T-helper 2 cell treated with Interferon-gamma antibody and Interleukin-4, amounts not matched to agents 100 ng/mL and 5 ng/mL, for 36 hours (primary cell): Measurements from ENCODE around the gene WWOX. TPM values are rescaled to one million over a fixed set of nuclear protein-coding genes. Genes with fewer than 3 reads are reported as not detected.

Experiments
- intact Hi-C: fragments of 100-400 bp; cut with micrococcal nuclease; formaldehyde crosslinking; loops from one replicate; pipeline ENCODE4 v1.15.1; 2023
- total RNA-seq: library from RNA; stranded (reverse); gene quantifications from 2 replicates; pipeline ENCODE4 v1.2.3, GENCODE V29; 2022

The WWOX gene
- total RNA-seq, 1 donor from 2014 or later: 26.3 TPM

- intact Hi-C loops: no loop called here
These were observed 683.1 kb downstream of the WWOX start for GRCh38 chr16:78782572-78782971.

DNA sequence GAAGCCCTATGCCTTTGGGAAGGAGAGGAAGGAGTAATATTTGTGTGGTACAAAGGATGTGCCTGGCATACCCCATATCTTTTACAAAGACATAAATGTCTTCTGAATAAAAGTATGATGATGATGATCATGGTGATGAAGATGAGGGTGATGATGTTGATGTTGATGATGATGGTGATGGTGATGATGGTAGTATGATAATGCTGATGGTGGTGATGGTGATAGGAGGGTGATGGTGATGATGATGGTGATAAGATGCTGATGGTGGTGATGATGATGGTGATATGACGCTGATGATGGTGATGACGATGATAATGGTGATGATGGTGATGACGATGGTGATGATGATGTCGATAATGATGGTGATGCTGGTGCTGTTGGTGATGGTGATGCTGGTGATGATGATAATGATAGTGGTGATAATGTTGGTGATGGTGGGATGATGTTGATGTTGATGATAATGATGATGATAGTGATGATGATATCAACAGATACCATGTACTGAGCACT is 684.2 kb downstream of the WWOX start:
- intact Hi-C loops: no loop called here

- intact Hi-C loops: no loop called here
These were observed 685.3 kb downstream of the WWOX start for GRCh38 chr16:78784771-78785170.

DNA sequence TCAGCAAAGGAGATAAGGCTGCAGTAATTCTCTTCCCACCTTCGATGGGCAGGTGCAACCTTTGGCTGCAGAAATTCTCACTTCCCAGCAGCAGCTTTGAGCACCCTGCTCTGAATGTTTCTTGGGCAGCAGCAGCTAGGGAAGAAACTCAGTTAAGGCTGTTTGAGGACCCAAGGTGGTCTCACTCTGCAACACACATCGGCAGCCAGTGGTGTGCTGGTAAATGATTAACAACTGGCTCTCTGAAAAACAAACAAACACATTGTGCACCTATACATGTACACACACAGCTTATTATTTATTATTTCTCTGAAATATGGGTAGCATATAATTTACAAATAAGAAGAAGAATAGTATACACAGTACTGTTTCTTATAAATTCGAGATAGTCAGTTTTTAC is 685.8 kb downstream of the WWOX start:
- intact Hi-C loops: no loop called here

GRCh38 chr16:78786635-78787034 is 687.2 kb downstream of the WWOX start:
- intact Hi-C loops: no loop called here

GRCh38 chr16:78788276-78788675 is 688.8 kb downstream of the WWOX start:
- intact Hi-C loops: no loop called here

DNA sequence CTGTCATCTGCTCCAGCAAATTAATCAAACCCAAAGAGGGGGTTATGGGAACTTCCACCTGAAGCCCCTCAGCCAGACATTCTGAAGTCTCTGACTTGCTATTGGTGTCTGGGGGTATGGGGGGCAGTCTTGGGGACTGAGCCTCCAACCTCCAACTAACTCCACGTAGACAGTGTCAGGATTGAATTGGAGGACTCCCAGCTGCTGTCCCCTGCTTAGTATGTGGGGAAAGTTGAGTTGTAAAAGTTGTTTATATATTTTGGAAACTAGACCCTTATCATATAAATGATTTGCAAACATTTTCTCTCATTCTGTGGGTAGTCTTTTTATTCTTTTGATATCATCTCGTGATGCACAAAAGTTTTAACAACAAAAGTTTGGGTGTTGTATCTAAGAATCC is 689.2 kb downstream of the WWOX start:
- intact Hi-C loops: no loop called here

- intact Hi-C loops: no loop called here
These were observed 690.1 kb downstream of the WWOX start for GRCh38 chr16:78789561-78789960.

DNA sequence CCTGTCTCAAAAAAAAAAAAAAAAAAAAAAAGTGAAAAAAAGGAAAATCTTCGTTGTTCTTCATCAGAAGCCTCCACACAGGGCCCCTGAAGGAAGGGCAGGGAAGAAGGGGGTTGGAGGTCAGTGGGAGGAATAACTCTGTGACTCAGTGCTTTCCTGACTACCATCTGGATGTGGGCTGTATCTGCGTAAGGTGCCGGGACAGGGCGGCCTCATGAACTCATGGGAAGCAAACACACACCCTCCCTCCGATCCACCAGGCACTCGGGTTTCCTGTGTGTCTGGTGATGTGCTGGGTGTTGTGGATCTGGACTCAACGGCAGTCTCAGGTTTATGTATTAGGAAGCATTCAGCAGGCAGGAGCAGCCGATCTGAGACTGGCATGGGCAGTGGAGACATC is 691.6 kb downstream of the WWOX start:
- intact Hi-C loops: no loop called here

GRCh38 chr16:78791926-78792325 is 692.5 kb downstream of the WWOX start:
- intact Hi-C loops: no loop called here

DNA sequence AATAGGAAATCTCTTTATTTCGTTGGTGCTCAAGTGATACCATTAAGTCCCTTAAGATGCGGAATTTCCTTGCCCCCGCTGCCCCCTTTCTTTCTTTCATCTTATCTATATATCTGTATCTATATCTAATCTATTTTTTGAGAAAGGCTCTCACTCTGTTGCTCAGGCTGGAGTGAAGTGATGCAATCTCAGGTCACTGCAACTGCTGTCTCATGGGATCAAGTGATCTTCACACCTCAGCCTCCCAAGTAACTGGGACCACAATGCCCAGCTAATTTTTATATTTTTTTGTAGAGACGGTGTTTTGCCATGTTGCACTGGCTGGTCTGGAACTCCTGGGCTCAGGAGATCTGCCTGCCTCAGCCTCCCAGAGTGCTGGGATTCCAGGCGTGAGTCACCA is 693.5 kb downstream of the WWOX start:
- intact Hi-C loops: no loop called here

DNA sequence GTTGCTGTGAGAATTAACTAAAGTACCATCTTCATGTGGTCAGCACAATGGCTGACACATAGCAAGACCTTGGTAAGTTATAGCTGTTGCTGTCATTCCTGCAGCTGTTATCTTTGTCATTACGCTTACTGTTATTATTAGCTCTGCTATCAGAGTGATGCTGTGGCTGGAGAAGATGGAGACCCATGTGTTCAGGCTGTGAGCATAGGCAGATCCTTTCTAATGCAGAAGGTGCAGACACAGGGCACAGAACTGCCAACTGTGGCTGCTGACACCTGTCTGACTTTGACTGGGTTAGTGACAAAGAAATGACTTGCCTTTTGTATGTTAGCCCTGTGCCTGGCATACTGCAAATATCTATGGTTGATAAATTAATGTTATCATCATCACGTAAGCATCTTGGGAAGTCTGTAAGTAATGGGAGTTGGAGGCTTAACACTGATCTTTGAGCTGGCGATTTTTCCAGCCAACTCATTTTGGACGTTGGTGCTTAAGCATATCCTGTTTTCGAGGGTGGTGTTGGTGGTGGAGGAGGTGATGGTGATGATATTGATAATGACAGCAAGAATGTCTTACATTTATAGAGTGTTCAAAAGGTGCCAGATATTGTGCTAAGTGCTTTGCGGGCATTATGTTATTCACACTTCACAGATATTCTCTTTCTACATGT is 695.3 kb downstream of the WWOX start:
- intact Hi-C loops: no loop called here

DNA sequence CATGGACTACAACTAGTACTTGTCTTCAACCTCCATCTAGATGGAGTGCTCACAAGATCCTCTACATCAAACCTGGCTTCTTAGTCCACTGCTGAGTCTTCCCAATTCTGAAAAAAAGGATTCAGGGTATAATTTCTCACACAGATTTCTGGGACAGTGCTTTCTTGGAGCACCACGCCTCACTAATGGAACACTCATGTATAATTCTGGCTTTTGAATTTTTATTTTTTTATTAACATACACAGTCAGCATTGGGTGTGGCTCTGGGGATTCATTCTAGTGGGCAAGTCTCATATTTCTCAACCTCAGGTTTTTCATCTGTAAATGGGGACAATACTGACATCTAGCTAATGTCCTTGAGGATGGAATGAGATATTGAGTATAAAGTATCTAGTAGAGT is 696.0 kb downstream of the WWOX start:
- intact Hi-C loops: no loop called here

- intact Hi-C loops: no loop called here
These were observed 696.9 kb downstream of the WWOX start for GRCh38 chr16:78796221-78796866.

- intact Hi-C loops: no loop called here
These were observed 700.0 kb downstream of the WWOX start for GRCh38 chr16:78799429-78799828.

- intact Hi-C loops: no loop called here
These were observed 701.1 kb downstream of the WWOX start for GRCh38 chr16:78800523-78800922.

- intact Hi-C loops: no loop called here
These were observed 704.7 kb downstream of the WWOX start for GRCh38 chr16:78804058-78804735.

- intact Hi-C loops: no loop called here
These were observed 706.1 kb downstream of the WWOX start for GRCh38 chr16:78805556-78805955.

DNA sequence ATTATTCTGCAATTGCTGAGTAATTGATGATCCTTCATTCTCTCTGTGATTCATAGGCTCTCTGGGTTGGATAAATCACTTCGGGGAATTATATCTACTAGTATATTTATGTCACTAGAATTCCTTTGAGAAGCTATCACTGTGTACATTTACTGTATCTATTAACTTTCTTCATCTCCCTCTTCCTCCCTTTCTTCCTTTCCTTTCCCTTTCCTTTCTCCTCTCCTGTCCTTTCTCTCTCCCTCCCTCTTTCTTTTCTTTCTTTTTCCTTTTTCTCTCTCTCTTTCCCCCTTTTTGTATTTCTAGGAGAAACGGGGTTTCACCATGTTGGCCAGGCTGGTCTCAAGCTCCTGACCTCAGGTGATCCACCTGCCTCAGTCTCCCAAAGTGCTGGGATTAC is 711.8 kb downstream of the WWOX start:
- intact Hi-C loops: no loop called here

GRCh38 chr16:78812582-78812981 is 713.1 kb downstream of the WWOX start:
- intact Hi-C loops: no loop called here

- intact Hi-C loops: no loop called here
These were observed 714.3 kb downstream of the WWOX start for GRCh38 chr16:78813661-78814311.

DNA sequence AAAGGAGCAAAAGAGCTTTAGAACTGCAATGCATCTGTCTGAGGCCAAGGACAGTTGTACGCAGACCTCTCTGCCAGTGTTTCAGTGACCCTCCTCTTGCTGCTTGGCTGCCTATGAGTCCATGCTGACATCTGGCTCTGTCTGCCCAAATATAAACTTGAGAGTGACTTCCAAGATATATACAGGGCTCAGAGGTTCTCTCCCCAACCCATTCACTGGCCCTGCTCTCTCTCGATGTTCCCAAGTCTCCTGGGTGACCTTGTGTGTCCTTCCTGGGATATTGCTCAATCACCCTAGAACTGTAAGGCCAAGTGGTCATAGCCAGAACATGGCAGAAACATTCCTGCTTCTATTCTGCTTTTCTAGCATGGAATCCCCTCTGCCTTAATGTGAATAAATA is 716.3 kb downstream of the WWOX start:
- intact Hi-C loops: no loop called here
